HepG2 (cell line): ENCODE measurements around the gene LOXL3. TPM values are rescaled to one million over a fixed set of nuclear protein-coding genes. Genes with fewer than 3 reads are reported as not detected.

Source experiments
- CBFB ChIP-seq: sonication (generic); formaldehyde crosslinking; IDR thresholded peaks from 2 replicates; pipeline ENCODE4 v1.4.0; 2020; ENCODE audit warnings: missing genetic modification reagents
- EP300 ChIP-seq, 3 experiments: sonication (generic) in 1 of 3; formaldehyde crosslinking in 1 of 3; IDR thresholded peaks; 2 replicates each; pipeline versions ENCODE4 v1.5.1 to v1.6.1; 2011 to 2020; ENCODE audit warnings: low read depth in 2 of 3, low read length in 2 of 3, borderline replicate concordance in 1 of 3, improper control_type of control experiment in 1 of 3, mild to moderate bottlenecking in 1 of 3, missing genetic modification reagents in 1 of 3, moderate library complexity in 1 of 3
- HNRNPK ChIP-seq: fragments of 200-400 bp; formaldehyde crosslinking; IDR thresholded peaks from 2 replicates; pipeline ENCODE4 v1.6.1; 2018; ENCODE audit warnings: low read length, low read depth, moderate library complexity, mild to moderate bottlenecking; ENCODE audit not compliant: poor library complexity, severe bottlenecking
- LCORL ChIP-seq, 2 experiments: fragments of 450-650 bp in 1 of 2; sonication (generic) in 1 of 2; formaldehyde crosslinking in 1 of 2; IDR thresholded peaks; 2 replicates each; pipeline versions ENCODE4 v1.5.0 to v1.6.1; 2017 to 2020; ENCODE audit warnings: antibody characterized with exemption in 1 of 2, missing genetic modification reagents in 1 of 2
- NFYB ChIP-seq: sonication (generic); formaldehyde crosslinking; IDR thresholded peaks from 2 replicates; pipeline ENCODE4 v1.4.0; 2020; ENCODE audit warnings: missing genetic modification reagents
- PATZ1 ChIP-seq: sonication (generic); formaldehyde crosslinking; IDR thresholded peaks from 2 replicates; pipeline ENCODE4 v1.4.0; 2020; ENCODE audit warnings: missing genetic modification reagents
- TAF1 ChIP-seq: sonication (generic); formaldehyde crosslinking; IDR thresholded peaks from 2 replicates; pipeline ENCODE4 v1.4.0; 2020; ENCODE audit warnings: missing genetic modification reagents
- TFE3 ChIP-seq: IDR thresholded peaks from 2 replicates; pipeline ENCODE4 v1.6.1; 2016
- ZBTB39 ChIP-seq: sonication (generic); formaldehyde crosslinking; IDR thresholded peaks from 2 replicates; pipeline ENCODE4 v1.5.0; 2020; ENCODE audit warnings: missing genetic modification reagents
- ZBTB7B ChIP-seq: sonication (generic); formaldehyde crosslinking; IDR thresholded peaks from 2 replicates; pipeline ENCODE4 v1.4.0; 2020; ENCODE audit warnings: missing genetic modification reagents
- ZFP41 ChIP-seq: sonication (generic); formaldehyde crosslinking; IDR thresholded peaks from 2 replicates; pipeline ENCODE4 v1.4.0; 2020; ENCODE audit warnings: mild to moderate bottlenecking, missing genetic modification reagents, borderline replicate concordance
- ZFP90 ChIP-seq: sonication (generic); formaldehyde crosslinking; IDR thresholded peaks from 2 replicates; pipeline ENCODE4 v1.8.0; 2022; ENCODE audit warnings: missing genetic modification reagents, mild to moderate bottlenecking, inconsistent platforms, borderline replicate concordance
- ZFX ChIP-seq: sonication (generic); formaldehyde crosslinking; IDR thresholded peaks from 2 replicates; pipeline ENCODE4 v1.4.0; 2020; ENCODE audit warnings: mild to moderate bottlenecking, low read depth, missing genetic modification reagents, moderate library complexity
- ZNF512B ChIP-seq: sonication (generic); formaldehyde crosslinking; IDR thresholded peaks from 2 replicates; pipeline ENCODE4 v1.5.1; 2020; ENCODE audit warnings: missing genetic modification reagents, mild to moderate bottlenecking, borderline replicate concordance
- ZSCAN21 ChIP-seq: sonication (generic); formaldehyde crosslinking; IDR thresholded peaks from 2 replicates; pipeline ENCODE4 v1.8.0; 2022; ENCODE audit warnings: mild to moderate bottlenecking, missing genetic modification reagents, moderate library complexity, borderline replicate concordance
- polyA plus RNA-seq, 8 experiments: library from polyadenylated mRNA; depleted of rRNA in 3 of 8; stranded (reverse) in 7 of 8; unstranded in 1 of 8; fragments of >200 nt; fragmentation: Illumina TruSeq in 4 of 8; extraction: Trizol in 4 of 8; gene quantifications; 2 replicates each; pipeline versions ENCODE4 v1.2.1 to v1.2.3, GENCODE V29; 2011 to 2016; ENCODE audit warnings: low read depth in 4 of 8, missing spikeins in 1 of 8, mixed read lengths in 1 of 8; ENCODE audit not compliant: insufficient read depth in 1 of 8
- total RNA-seq, 5 experiments: library from RNA; depleted of rRNA; stranded (reverse); fragments of >200 nt; fragmentation: Illumina TruSeq; extraction: Trizol; gene quantifications; 2 replicates each; pipeline ENCODE4 v1.2.3, GENCODE V29; 2016; ENCODE audit warnings: low read depth in 1 of 5
- TF ChIP-seq, protein P1 (sequence below), 2 experiments: sonication (generic) in 1 of 2; formaldehyde crosslinking in 1 of 2; IDR thresholded peaks; 2 replicates each; pipeline versions ENCODE4 v1.4.0 to v1.6.1; 2018 to 2020; ENCODE audit warnings: missing genetic modification reagents in 2 of 2, borderline replicate concordance in 1 of 2, low read depth in 1 of 2, mild to moderate bottlenecking in 1 of 2, missing biosample characterization in 1 of 2

LOXL3 gene
- total and polyA plus RNA-seq, 2 of the 13 experiments (the other 11 are each of a cell fraction or from before 2014, with no cell fraction given) = 0.55 to 6.5 TPM

GRCh38 chr2:74499267-74499939 lies 54.3 kb downstream of the LOXL3 start, which contains the start of gene LBX2 (continued):
- TF ChIP-seq EP300 (IDR thresholded peaks at IDR 0.05; ENCODE audit: low read depth in 2 of 2, low read length in 2 of 2) (no peak), EP300 (CRISPR knock-in tag; IDR thresholded peaks at IDR 0.05; ENCODE audit: borderline replicate concordance) (no peak), PATZ1 (CRISPR knock-in tag) (peak; percentile 84), ZFX (CRISPR knock-in tag) (peak; percentile 50), ZBTB7B (CRISPR knock-in tag) (0 out of 2 replicates have a peak, but pooled peaks have one; percentile 15), ZFP90 (no peak), ZNF512B (CRISPR knock-in tag) (peak; percentile 75; the same call in 1 of the 2 replicates), TFE3 (CRISPR knock-in tag) (no peak), ZSCAN21 (CRISPR knock-in tag) (0 out of 2 replicates have a peak, but pooled peaks have one; percentile 15), CBFB (CRISPR knock-in tag) (no peak), HNRNPK (peak; percentile 29), ZBTB39 (no peak), TAF1 (CRISPR knock-in tag) (peak; percentile 29; the same call in 1 of the 2 replicates), LCORL (IDR thresholded peaks at IDR 0.05) (no peak), LCORL (CRISPR knock-in tag; IDR thresholded peaks at IDR 0.05) (no peak; the same call in 1 of the 2 replicates), NFYB (CRISPR knock-in tag) (no peak), ZFP41 (CRISPR knock-in tag) (0 out of 2 replicates have a peak, but pooled peaks have one; percentile 18)
- TF ChIP-seq, protein P1, sequence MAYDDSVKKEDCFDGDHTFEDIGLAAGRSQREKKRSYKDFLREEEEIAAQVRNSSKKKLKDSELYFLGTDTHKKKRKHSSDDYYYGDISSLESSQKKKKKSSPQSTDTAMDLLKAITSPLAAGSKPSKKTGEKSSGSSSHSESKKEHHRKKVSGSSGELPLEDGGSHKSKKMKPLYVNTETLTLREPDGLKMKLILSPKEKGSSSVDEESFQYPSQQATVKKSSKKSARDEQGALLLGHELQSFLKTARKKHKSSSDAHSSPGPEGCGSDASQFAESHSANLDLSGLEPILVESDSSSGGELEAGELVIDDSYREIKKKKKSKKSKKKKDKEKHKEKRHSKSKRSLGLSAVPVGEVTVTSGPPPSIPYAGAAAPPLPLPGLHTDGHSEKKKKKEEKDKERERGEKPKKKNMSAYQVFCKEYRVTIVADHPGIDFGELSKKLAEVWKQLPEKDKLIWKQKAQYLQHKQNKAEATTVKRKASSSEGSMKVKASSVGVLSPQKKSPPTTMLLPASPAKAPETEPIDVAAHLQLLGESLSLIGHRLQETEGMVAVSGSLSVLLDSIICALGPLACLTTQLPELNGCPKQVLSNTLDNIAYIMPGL (CRISPR knock-in tag; IDR thresholded peaks at IDR 0.05; ENCODE audit: borderline replicate concordance in 1 of 2, low read depth in 1 of 2) = peak in 1 of 2 experiments; percentile 25; a peak in 1 of 4 replicates
